Activated naive CD8-positive, alpha-beta T cell treated with anti-CD3 and anti-CD28 coated beads for 36 hours (primary cell): Measurements from ENCODE around the gene RAD23A. TPM values are rescaled to one million over a fixed set of nuclear protein-coding genes. Genes with fewer than 3 reads are reported as not detected.
"Not testable (repeated sequence)": the region's sequence is repeated elsewhere in the genome, so short reads cannot be mapped to it uniquely, and the experiment has no call there.

ENCODE experiments used
- DNase-seq: peaks from one replicate; pipeline ENCODE4 v3.0.0; 2021
- H3K27ac Mint-ChIP-seq: one replicate; pipeline ENCODE4 v1.8.0; 2022; ENCODE audit warnings: mild to moderate bottlenecking, moderate library complexity, mixed read lengths
- H3K27me3 Mint-ChIP-seq: one replicate; pipeline ENCODE4 v1.8.0; 2022; ENCODE audit warnings: mild to moderate bottlenecking, mixed read lengths
- H3K36me3 Mint-ChIP-seq: one replicate; pipeline ENCODE4 v1.8.0; 2021; ENCODE audit warnings: mild to moderate bottlenecking, mixed read lengths
- H3K4me1 Mint-ChIP-seq: one replicate; pipeline ENCODE4 v1.8.0; 2021; ENCODE audit warnings: mixed read lengths
- H3K4me3 Mint-ChIP-seq: one replicate; pipeline ENCODE4 v1.8.0; 2022; ENCODE audit warnings: mild to moderate bottlenecking, moderate library complexity, mixed read lengths
- H3K9me3 Mint-ChIP-seq: one replicate; pipeline ENCODE4 v1.8.0; 2022; ENCODE audit warnings: mixed read lengths
- total RNA-seq, 2 experiments: library from RNA; stranded (reverse); gene quantifications; one replicate each; pipeline ENCODE4 v1.2.3, GENCODE V29; 2021

The RAD23A gene
- total RNA-seq, 2 experiments from 2014 or later: 176 to 181 TPM

DNA sequence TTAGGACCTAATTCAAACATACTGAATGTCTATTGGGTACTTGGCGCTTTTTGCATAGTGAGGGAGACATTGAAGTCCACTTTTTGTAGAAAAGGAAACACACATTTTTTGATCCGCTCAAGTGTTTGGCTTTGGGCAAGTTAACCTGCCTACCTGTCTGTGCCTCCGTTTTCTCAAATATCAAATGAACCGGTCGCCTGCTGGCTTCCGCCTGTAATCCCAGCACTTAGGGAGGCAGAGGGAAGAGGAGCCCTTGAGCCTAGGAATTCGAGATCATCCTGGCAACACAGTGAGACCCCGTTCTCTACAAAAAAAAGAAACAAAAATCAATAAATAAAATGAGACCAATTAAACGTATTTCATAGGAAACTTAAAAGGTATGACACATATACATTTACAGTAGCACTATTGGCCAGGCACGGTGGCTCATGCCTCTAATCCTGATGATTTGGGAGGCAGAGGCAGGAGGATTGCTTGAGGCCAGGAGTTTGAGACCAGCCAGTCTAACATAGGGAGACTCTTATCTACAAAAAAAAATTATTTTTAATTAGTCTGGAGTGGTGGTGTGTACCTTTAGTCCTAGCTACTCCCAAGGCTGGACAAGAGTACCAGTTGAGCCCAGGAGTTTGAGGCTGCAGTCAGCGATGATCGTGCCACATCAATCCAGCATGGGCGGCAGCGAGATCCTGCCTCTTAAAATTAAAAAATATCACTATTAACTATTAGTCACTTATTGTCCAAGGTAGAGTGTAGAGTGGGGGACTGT lies 1.3 kb downstream of the RAD23A start:
- Mint-ChIP-seq H3K4me1 (peaks cover 50% of the 10 kb centered on the region), H3K27me3 (peaks cover 3% of the 10 kb centered on the region), H3K4me3 (peak overlapping the region; percentile 88), H3K36me3 (peaks cover 69% of the 10 kb centered on the region), H3K27ac (peak overlapping the region; percentile 92), H3K9me3 (peaks cover 1% of the 10 kb centered on the region)
- no peak for DNase-seq

DNA sequence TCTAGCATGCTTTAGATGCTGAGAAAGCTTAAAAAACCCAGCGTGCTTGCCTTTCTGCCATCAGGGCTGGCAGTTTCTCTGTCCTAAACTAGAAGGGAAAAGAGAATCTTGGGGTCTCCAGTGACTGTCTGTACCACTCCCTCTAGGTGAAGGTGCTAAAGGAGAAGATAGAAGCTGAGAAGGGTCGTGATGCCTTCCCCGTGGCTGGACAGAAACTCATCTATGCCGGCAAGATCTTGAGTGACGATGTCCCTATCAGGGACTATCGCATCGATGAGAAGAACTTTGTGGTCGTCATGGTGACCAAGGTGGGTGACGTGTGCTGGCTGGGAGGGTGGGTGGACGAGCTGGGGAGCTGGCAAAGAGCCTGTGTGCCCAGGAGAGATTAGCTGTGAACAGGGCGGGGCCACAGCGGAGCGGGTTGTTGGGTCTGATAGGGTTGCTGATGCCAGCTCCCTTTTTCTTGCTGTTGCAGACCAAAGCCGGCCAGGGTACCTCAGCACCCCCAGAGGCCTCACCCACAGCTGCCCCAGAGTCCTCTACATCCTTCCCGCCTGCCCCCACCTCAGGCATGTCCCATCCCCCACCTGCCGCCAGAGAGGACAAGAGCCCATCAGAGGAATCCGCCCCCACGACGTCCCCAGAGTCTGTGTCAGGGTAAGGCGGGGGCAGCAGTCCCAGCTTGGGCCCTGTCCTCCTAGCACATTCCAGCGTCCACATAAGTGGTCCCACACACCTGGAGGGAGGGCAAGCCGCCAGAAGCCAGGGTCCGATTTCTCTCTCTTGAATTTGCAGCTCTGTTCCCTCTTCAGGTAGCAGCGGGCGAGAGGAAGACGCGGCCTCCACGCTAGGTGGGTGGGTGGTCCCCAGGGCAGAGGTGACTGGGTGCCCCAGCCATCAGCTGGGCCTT lies 2.3 kb downstream of the RAD23A start:
- Mint-ChIP-seq H3K4me1 (peaks cover 42% of the 10 kb centered on the region), H3K36me3 (peaks cover 65% of the 10 kb centered on the region)

DNA sequence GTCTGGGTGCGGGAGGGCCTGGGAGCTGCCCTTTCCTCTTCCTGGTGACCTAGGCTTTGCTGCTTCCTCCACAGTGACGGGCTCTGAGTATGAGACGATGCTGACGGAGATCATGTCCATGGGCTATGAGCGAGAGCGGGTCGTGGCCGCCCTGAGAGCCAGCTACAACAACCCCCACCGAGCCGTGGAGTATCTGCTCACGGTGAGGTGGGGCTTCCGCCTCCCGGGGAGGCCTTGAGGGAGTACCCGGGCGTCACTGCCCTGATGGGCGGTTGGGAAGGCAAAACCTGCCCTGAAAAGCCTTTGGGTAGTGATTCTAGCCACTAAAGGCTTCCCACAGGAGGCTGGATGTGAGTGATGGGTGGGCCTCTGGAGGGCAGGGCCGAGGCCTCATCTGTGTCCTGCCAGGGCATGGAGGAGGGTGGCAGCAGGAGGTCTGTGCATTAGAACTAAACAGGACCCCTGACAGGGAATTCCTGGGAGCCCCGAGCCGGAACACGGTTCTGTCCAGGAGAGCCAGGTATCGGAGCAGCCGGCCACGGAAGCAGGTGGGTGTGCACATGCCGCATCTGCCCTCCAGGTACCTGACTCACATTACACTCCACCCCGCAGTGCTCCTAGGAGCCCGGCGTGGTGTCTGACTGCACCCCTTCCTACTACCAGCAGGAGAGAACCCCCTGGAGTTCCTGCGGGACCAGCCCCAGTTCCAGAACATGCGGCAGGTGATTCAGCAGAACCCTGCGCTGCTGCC lies 3.1 kb downstream of the RAD23A start:
- Mint-ChIP-seq H3K9me3 (no peaks in the 10 kb centered on the region), H3K27me3 (peaks cover 3% of the 10 kb centered on the region), H3K27ac (peak overlapping the region; percentile 73), H3K4me1 (peaks cover 36% of the 10 kb centered on the region), H3K36me3 (peaks cover 58% of the 10 kb centered on the region), H3K4me3 (no peak overlapping the region)
- no peak for DNase-seq

More for the DNA sequence above, 2.3 kb downstream of the RAD23A start:
- peak overlapping the region; percentile 73 for H3K27ac Mint-ChIP-seq
- H3K9me3 Mint-ChIP-seq: peaks cover 1% of the 10 kb centered on the region
- peaks cover 3% of the 10 kb centered on the region for H3K27me3 Mint-ChIP-seq
- no peak for DNase-seq
- H3K4me3 Mint-ChIP-seq: peak overlapping the region; percentile 51

DNA sequence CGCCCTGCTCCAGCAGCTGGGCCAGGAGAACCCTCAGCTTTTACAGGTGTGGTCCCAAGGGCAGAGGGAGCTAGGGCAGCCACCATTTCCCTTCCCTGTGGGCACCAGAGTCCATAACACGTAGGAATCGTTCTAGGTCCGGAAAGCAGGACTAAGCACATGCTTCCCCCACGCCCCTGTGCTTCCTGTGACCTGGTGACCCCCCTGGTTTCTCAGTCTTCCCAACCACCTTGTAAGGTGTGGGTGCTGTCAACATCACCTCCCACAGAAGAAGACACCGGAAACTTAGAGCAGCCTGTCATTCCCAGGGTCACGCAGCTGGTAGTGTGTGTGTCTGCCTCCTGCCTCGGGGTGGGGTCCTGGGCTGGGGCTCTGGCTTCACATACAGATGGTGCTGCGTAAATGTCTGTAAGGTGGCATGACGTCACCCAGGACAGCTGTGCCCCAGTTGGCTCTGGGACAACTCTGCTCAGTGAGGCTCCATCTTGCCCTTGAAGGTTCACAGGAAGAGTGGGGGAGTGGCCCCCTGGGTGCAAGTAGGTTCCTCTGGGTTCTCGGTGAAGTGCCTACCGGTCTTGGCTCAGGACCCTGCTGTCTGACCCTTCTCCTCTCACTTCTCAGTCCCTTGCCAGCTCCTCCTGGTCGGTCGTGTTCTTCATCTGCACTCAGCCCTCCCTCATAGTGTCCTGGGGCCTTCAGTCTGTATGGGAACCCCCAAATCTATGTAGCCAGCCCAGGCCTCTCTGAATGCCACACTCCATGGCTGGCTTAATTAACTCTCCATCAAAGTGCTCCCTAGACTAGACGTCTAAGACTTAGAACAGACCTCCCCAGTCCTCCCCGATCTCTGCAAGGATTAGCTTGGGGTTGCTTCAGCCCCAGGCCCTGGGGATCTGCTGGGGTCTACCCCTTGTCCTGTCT lies 4.0 kb downstream of the RAD23A start:
- peaks cover 59% of the 10 kb centered on the region for H3K36me3 Mint-ChIP-seq

DNA sequence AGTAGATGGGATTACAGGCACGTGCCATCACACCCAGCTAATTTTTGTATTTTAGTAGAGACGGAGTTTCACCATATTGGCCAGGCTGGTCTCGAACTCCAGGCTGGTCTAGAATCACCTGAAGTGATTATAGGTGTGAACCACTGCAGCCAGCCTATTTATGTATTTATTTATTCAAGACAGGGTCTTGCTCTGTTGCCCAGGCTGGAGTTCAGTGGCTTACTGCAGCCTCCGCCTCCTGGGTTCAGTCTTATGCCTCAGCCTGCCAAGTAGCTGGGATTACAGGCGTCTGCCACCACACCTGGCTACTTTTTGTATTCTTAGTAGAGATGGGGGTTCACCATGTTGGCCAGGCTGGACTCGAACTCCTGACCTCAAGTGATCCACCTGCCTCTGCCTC lies 6.4 kb downstream of the RAD23A start:
- Mint-ChIP-seq H3K4me1 (peaks cover 37% of the 10 kb centered on the region), H3K36me3 (peaks cover 53% of the 10 kb centered on the region)
- DNase-seq, H3K4me3 Mint-ChIP-seq, H3K27me3 Mint-ChIP-seq, H3K9me3 Mint-ChIP-seq, H3K27ac Mint-ChIP-seq: not testable (repeated sequence)

More for the DNA sequence above, 4.0 kb downstream of the RAD23A start:
- peak overlapping the region; percentile 34 for H3K27ac Mint-ChIP-seq
- no peak overlapping the region for H3K4me3 Mint-ChIP-seq
- peaks cover 35% of the 10 kb centered on the region for H3K4me1 Mint-ChIP-seq
- H3K9me3 Mint-ChIP-seq: no peaks in the 10 kb centered on the region
- DNase-seq: no peak
- H3K27me3 Mint-ChIP-seq: peaks cover 3% of the 10 kb centered on the region

DNA sequence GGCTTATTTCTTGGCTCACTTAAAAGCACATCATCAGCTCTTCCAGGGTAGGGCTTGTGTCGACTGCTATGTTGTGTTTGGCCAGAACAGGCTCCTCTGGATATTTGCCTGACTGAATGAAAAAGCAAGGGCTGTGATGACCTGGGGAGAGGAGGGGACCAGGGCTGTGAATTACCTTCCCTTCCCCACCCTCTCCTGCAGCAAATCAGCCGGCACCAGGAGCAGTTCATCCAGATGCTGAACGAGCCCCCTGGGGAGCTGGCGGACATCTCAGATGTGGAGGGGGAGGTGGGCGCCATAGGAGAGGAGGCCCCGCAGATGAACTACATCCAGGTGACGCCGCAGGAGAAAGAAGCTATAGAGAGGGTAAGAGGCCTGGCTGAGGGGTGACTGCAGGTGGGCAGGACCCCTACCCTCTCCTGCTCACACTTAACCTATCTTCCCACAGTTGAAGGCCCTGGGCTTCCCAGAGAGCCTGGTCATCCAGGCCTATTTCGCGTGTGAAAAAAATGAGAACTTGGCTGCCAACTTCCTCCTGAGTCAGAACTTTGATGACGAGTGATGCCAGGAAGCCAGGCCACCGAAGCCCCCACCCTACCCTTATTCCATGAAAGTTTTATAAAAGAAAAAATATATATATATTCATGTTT lies 7.0 kb downstream of the RAD23A start:
- peak overlapping the region; percentile 25 for H3K27ac Mint-ChIP-seq
- H3K4me1 Mint-ChIP-seq: peaks cover 36% of the 10 kb centered on the region
- H3K4me3 Mint-ChIP-seq: no peak overlapping the region

DNA sequence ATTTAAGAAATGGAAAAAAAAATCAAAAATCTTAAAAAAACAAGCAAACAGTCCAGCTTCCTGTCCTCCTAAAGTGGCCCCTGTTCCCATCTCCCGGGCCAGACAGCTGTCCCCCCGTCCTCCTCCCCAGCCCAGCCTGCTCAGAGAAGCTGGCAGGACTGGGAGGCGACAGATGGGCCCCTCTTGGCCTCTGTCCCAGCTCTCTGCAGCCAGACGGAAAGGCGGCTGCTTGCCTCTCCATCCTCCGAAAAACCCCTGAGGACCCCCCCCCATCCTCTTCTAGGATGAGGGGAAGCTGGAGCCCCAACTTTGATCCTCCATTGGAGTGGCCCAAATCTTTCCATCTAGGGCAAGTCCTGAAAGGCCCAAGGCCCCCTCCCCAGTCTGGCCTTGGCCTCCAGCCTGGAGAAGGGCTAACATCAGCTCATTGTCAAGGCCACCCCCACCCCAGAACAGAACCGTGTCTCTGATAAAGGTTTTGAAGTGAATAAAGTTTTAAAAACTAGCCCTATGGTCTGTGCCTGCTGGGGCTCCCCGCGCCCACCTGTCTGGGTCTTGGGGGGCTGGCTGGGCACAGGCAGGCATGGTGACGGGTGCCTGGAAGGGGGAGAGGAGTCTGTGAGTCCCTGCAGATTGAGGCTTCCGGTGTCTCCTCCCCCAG lies 7.6 kb downstream of the RAD23A start:
- Mint-ChIP-seq H3K4me3 (peak overlapping the region; percentile 34), H3K9me3 (no peaks in the 10 kb centered on the region), H3K27ac (peak overlapping the region; percentile 74), H3K4me1 (peaks cover 35% of the 10 kb centered on the region), H3K27me3 (no peaks in the 10 kb centered on the region), H3K36me3 (peaks cover 49% of the 10 kb centered on the region)
- DNase-seq: no peak

More for the DNA sequence above, 7.0 kb downstream of the RAD23A start:
- H3K27me3 Mint-ChIP-seq: no peaks in the 10 kb centered on the region
- H3K9me3 Mint-ChIP-seq: no peaks in the 10 kb centered on the region
- H3K36me3 Mint-ChIP-seq: peaks cover 54% of the 10 kb centered on the region
- DNase-seq: no peak

DNA sequence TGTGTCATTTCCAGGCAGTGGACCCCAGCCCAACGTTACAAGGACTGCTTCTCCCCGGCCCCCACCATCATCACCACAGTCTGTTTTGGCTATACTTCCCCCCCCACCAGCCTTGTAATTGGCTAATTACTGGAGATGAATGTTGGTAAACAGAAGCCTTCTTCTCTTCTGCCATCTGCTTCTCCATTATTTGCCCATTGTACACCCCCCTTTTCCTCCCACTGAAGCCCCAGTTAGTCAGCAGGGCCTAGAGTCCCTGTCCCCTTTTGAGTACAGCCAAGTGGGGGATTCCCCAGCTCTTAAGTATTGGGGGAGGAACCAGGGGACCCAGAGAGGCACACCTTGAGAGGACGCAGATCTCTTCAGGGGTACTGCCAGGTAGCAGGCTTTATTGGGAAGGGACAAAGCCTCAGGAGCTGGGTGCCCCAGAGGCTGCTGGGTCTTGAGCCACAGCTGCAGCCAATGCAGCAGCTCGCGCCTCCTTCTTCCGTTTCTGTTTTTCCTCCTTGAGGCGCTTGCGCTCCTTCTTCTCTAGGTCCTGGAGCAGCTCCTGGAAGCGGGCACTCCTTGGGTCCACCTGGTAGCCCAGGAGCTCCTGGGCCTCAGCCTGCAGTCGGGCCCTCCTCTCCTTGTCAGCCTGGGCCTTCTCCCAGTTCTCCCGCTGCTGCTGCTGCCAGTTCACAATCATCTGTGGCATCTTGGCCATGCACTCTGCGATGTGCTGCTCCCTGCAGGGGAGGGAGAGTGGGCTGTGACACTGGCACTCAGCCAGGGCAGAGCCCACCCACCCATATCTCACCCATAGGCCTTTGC lies 8.3 kb downstream of the RAD23A start:
- H3K36me3 Mint-ChIP-seq: peaks cover 44% of the 10 kb centered on the region
- DNase-seq: no peak
- H3K9me3 Mint-ChIP-seq: no peaks in the 10 kb centered on the region
- peaks cover 31% of the 10 kb centered on the region for H3K4me1 Mint-ChIP-seq
- peak overlapping the region; percentile 89 for H3K27ac Mint-ChIP-seq
- peak overlapping the region; percentile 34 for H3K4me3 Mint-ChIP-seq
- H3K27me3 Mint-ChIP-seq: no peaks in the 10 kb centered on the region

DNA sequence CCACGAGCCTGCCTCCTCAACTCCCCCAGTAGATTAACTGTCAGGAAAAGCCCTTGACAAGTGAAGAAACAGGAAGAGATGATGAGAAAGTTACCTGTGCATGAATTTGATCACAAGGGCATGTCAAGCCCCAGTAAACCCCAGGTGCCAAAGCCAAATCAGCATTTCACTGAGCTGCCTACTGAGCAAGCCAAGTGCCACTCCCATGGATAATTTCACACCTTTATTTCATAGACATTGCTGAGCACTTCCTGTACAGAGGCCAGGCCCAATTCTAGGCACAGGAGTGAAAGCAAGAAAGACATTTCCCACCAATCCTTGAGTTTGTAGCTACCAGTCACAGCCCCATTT lies 8.9 kb downstream of the RAD23A start:
- peak overlapping the region; percentile 89 for H3K27ac Mint-ChIP-seq
- DNase-seq: no peak
- no peaks in the 10 kb centered on the region for H3K9me3 Mint-ChIP-seq
- no peaks in the 10 kb centered on the region for H3K27me3 Mint-ChIP-seq
- H3K4me3 Mint-ChIP-seq: peak overlapping the region; percentile 2
- H3K4me1 Mint-ChIP-seq: peaks cover 31% of the 10 kb centered on the region
- H3K36me3 Mint-ChIP-seq: peaks cover 44% of the 10 kb centered on the region

DNA sequence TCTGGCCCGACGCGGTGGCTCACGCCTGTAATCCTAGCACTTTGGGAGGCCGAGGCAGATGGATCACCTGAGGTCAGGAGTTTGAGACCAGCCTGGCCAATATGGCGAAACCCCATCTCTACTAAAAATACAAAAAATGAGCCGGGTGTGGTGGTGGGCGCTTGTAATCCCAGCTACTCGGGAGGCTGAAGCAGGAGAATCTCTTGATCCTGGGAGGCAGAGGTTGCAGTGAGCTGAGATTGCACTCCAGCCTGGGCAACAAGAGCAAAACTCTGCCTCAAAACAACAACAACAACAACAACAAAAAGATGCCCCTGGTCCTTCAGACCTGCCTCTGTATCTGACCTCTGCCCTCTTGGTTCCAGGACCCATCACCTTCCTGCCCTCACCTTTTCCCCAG lies 9.9 kb downstream of the RAD23A start:
- not testable (repeated sequence) for H3K27me3 Mint-ChIP-seq, DNase-seq, H3K9me3 Mint-ChIP-seq
- peak overlapping the region; percentile 79 for H3K4me3 Mint-ChIP-seq
- peaks cover 30% of the 10 kb centered on the region for H3K4me1 Mint-ChIP-seq
- peaks cover 39% of the 10 kb centered on the region for H3K36me3 Mint-ChIP-seq
- peak overlapping the region; percentile 89 for H3K27ac Mint-ChIP-seq

DNA sequence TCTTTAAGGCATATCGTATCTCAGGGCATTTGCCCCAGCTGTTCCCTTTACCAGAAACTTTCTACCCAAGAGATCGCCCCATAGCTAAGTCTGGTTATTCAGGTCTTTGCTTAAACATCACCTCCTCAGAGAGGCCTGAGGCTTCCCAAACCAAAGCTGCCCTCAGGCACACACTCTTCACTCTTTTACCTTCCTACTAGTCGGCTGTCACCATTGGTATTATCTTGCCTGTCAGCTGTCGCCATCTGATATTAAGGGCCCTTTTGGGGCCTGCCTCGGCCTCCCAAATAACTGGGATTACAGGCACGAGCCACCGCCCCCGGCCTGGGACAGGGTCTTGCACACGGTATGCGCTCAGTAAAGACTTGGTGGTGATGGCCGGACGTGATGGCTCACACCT lies 10.3 kb downstream of the RAD23A start:
- no peak for DNase-seq
- Mint-ChIP-seq H3K27ac (peak overlapping the region; percentile 89), H3K27me3 (no peaks in the 10 kb centered on the region), H3K9me3 (no peaks in the 10 kb centered on the region), H3K4me3 (peak overlapping the region; percentile 79), H3K4me1 (peaks cover 30% of the 10 kb centered on the region), H3K36me3 (peaks cover 36% of the 10 kb centered on the region)

DNA sequence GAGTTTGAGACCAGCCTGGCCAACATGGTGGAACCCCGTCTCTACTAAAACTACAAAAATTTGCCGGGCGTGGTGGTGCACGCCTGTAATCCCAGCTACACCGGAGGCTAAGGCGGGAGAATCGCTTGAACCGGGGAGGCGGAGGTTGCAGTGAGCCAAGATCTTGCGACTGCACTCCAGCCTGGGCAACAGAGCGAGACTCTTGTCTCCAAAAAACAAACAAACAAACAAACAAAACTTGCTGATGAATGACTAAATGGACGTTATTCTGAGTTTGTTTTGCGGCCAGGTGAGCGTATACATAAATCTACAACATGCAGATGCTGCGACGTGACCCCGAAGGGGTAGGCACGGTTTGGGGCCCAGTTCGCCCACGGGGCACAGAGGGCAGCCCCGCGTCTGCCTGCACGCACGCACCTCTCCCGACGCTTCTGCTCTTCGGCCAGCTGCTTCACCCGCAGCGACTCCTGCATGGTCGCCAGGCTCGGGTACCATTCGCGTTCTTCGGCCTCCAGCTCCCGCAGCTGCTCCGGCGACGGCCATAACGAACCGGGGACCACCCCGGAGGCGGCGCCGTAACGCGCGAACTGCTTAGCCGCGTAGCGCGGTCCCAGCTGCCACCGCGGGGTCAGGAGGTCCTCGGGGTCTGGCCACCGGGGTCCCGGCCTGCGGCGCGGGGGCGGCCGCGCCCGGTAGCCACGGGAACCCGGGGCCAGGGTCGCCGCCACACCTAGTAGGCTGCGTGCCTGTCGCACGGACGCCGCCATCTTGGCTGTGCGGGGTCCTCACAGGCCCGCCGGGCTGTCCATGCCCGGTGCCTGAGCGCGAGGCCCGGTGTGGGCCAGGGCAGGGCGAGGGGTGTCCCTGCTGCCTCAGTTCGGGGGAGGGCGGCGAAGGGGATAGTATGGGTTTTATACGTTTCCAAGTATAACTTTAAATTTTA lies 11.1 kb downstream of the RAD23A start, which contains the start of gene GADD45GIP1:
GADD45GIP1 (minus strand) TSS at position 778 of the 943 bp plus-strand sequence; CDS start at position 767, 11 bp downstream.
- H3K27me3 Mint-ChIP-seq: no peaks in the 10 kb centered on the region

More for the DNA sequence above, 11.1 kb downstream of the RAD23A start, which contains the start of gene GADD45GIP1:
- Mint-ChIP-seq H3K4me3 (peak within 1 kb of the TSS; percentile 91), H3K4me1 (peaks cover 30% of the 10 kb centered on the region), H3K27ac (peak within 1 kb of the TSS; percentile 96), H3K9me3 (no peaks in the 10 kb centered on the region), H3K36me3 (peaks cover 31% of the 10 kb centered on the region)
- peak; percentile 89 for DNase-seq
